Gastroesophageal sphincter (tissue), 3 donors: Measurements from ENCODE around the gene C9orf153.

ENCODE experiments used
- EP300 ChIP-seq: sonication (generic); formaldehyde crosslinking; IDR thresholded peaks from one replicate; pipeline ENCODE4 v1.6.1; 2017; ENCODE audit warnings: antibody characterized with exemption, mild to moderate bottlenecking
- POLR2A ChIP-seq, 2 donors: fragments of 450-650 bp; IDR thresholded peaks; one replicate each; pipeline ENCODE4 v1.6.1; 2017; ENCODE audit warnings: antibody characterized with exemption in 2 of 2, mild to moderate bottlenecking in 2 of 2, moderate library complexity in 1 of 2
- POLR2AphosphoS5 ChIP-seq: sonication (generic); formaldehyde crosslinking; IDR thresholded peaks from one replicate; pipeline ENCODE4 v1.6.1; 2017; ENCODE audit warnings: antibody characterized with exemption
- TF ChIP-seq, protein P1 (sequence below), 4 experiments: fragments of 200-600 bp in 2 of 4; fragments of 450-650 bp in 2 of 4; sonication (generic) in 1 of 4; IDR thresholded peaks; one replicate each; pipeline ENCODE4 v1.5.1; 2017 to 2019; ENCODE audit warnings: antibody characterized with exemption in 4 of 4, mild to moderate bottlenecking in 2 of 4, moderate library complexity in 2 of 4

DNA sequence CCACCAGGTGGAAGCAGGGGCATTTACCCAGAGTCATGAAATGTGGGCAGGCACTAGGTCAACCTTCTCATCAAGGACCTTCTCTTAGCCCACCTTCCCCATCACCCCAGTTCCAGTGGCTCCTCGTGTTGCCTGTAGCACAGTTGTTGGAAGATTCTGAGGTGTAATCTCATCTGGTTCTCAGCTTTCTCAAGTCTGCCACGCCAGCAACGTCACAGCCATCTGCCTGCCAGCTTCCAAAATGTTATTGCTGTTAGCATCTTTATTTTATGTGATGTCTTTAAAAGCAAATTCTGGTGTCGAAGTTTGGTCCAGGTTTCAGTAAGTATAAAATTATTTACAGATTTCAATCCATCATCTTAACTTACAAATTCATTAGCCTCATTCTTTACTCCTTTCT is 10.7 kb downstream of the C9orf153 start:
- TF ChIP-seq, protein P1, sequence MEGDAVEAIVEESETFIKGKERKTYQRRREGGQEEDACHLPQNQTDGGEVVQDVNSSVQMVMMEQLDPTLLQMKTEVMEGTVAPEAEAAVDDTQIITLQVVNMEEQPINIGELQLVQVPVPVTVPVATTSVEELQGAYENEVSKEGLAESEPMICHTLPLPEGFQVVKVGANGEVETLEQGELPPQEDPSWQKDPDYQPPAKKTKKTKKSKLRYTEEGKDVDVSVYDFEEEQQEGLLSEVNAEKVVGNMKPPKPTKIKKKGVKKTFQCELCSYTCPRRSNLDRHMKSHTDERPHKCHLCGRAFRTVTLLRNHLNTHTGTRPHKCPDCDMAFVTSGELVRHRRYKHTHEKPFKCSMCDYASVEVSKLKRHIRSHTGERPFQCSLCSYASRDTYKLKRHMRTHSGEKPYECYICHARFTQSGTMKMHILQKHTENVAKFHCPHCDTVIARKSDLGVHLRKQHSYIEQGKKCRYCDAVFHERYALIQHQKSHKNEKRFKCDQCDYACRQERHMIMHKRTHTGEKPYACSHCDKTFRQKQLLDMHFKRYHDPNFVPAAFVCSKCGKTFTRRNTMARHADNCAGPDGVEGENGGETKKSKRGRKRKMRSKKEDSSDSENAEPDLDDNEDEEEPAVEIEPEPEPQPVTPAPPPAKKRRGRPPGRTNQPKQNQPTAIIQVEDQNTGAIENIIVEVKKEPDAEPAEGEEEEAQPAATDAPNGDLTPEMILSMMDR (IDR thresholded peaks at IDR 0.05): no peak
- TF ChIP-seq EP300 (no peak), POLR2A (IDR thresholded peaks at IDR 0.05) (no peak), POLR2AphosphoS5 (no peak)
